CD4-positive, alpha-beta T cell (primary cell): Measurements from ENCODE around the gene MMP23B. TPM values are rescaled to one million over a fixed set of nuclear protein-coding genes. Genes with fewer than 3 reads are reported as not detected.

Experiments
- ATAC-seq: fragments of 200-7000 bp; cut with Tn5 transposase; one replicate; pipeline ENCODE4 v1.10.0; 2022; ENCODE audit warnings: mild to moderate bottlenecking; ENCODE audit not compliant: poor library complexity
- CTCF ChIA-PET: fragments of 350-600 bp; sonication (Branson Sonifier 250); formaldehyde crosslinking; loops from one replicate; lab custom pipeline; 2021; ENCODE audit warnings: antibody characterized with exemption, inconsistent platforms; lab: Charles Lee
- POLR2A ChIA-PET: fragments of 350-600 bp; sonication (Branson Sonifier 250); formaldehyde crosslinking; loops from one replicate; lab custom pipeline; 2021; ENCODE audit warnings: antibody characterized with exemption, inconsistent platforms; lab: Charles Lee
- DNase-seq, 14 experiments: peaks; one replicate each; pipeline ENCODE4 v3.0.0-alpha.2; 2013 to 2020; ENCODE audit warnings: mixed read lengths in 2 of 14
- H3K27ac ChIP-seq, 2 donors: one replicate each; pipeline versions ENCODE4 v1.5.1 to v1.7.0; 2013; ENCODE audit warnings: low read length in 2 of 2, low read depth in 1 of 2, mild to moderate bottlenecking in 1 of 2
- H3K27me3 ChIP-seq, 2 experiments: 1 replicate in 1 of 2; 2 replicates in 1 of 2; pipeline versions ENCODE4 v1.6.1 to v1.7.0; 2013; ENCODE audit warnings: low read length in 2 of 2, control low read depth in 1 of 2, mild to moderate bottlenecking in 1 of 2, moderate library complexity in 1 of 2; ENCODE audit not compliant: insufficient read depth in 2 of 2, control insufficient read depth in 1 of 2
- H3K36me3 ChIP-seq: one replicate; pipeline ENCODE4 v1.6.1; 2013; ENCODE audit warnings: low read length, control low read depth; ENCODE audit not compliant: insufficient read depth
- H3K4me1 ChIP-seq: one replicate; pipeline ENCODE4 v1.6.1; 2013; ENCODE audit warnings: low read length, control low read depth; ENCODE audit not compliant: insufficient read depth
- H3K4me3 ChIP-seq: one replicate; pipeline ENCODE4 v1.5.1; 2013; ENCODE audit warnings: mild to moderate bottlenecking, low read length, moderate library complexity
- H3K9me3 ChIP-seq, 2 experiments: 1 replicate in 1 of 2; 2 replicates in 1 of 2; pipeline versions ENCODE4 v1.6.1 to v1.7.0; 2013; ENCODE audit warnings: low read length in 2 of 2, mild to moderate bottlenecking in 2 of 2, control low read depth in 1 of 2, moderate library complexity in 1 of 2; ENCODE audit not compliant: control insufficient read depth in 1 of 2, insufficient read depth in 1 of 2
- H3K27ac Mint-ChIP-seq: one replicate; pipeline ENCODE4 v1.8.0; 2020; ENCODE audit warnings: mixed read lengths
- H3K27me3 Mint-ChIP-seq: one replicate; pipeline ENCODE4 v1.8.0; 2021; ENCODE audit warnings: mixed read lengths
- H3K36me3 Mint-ChIP-seq: one replicate; pipeline ENCODE4 v1.8.0; 2021; ENCODE audit warnings: low read depth, mixed read lengths
- H3K4me1 Mint-ChIP-seq: one replicate; pipeline ENCODE4 v1.8.0; 2021; ENCODE audit warnings: low read depth, mixed read lengths
- H3K4me3 Mint-ChIP-seq: one replicate; pipeline ENCODE4 v1.8.0; 2020; ENCODE audit warnings: mild to moderate bottlenecking, mixed read lengths
- H3K9me3 Mint-ChIP-seq: one replicate; pipeline ENCODE4 v1.8.0; 2020; ENCODE audit warnings: mixed read lengths
- CTCF ChIP-seq: fragments of 200-600 bp; IDR thresholded peaks from one replicate; pipeline ENCODE4 v1.8.0; 2022; ENCODE audit warnings: antibody characterized with exemption, mild to moderate bottlenecking
- intact Hi-C, 2 experiments: fragments of 100-400 bp; cut with DNase I in 1 of 2; cut with micrococcal nuclease in 1 of 2; formaldehyde crosslinking; loops; one replicate each; pipeline versions ENCODE4 v1.15.1 to v1.9.0; 2023 to 2025; cut with DNase I, micrococcal nuclease
- total RNA-seq, 174 experiments: library from RNA in 2 of 174; stranded (reverse) in 2 of 174; gene quantifications; one replicate each; pipeline ENCODE4 v1.2.3 and lab custom pipeline; 2021 to 2026

Gene MMP23B
- total RNA-seq, 2 experiments from 2014 or later: 3.0 to 3.7 TPM

- H3K36me3 Mint-ChIP-seq: peaks cover 21% of the 10 kb centered on the region
- no peaks in the 10 kb centered on the region for H3K27me3 Mint-ChIP-seq
- H3K4me1 Mint-ChIP-seq: peaks cover 28% of the 10 kb centered on the region
- no peaks in the 10 kb centered on the region for H3K9me3 Mint-ChIP-seq
- DNase-seq: no peak
- CTCF ChIA-PET: interaction anchor here (0.6 to 1.0 kb wide), 3 partner anchors 16 to 296 kb away, joined by 3 to 4 read pairs (median 3); no protein-coding TSS in a partner anchor
- no peak for ATAC-seq
- H3K27me3 ChIP-seq: no peaks in the 10 kb centered on the region
- H3K27ac Mint-ChIP-seq: peak overlapping the region; percentile 100
- peak overlapping the region; percentile 97 for H3K4me3 Mint-ChIP-seq
- POLR2A ChIA-PET: interaction anchor here (0.9 to 4.3 kb wide), 11 partner anchors 9 to 296 kb away, joined by 4 to 137 read pairs (median 12); partner anchors contain the start of genes CCNL2, FNDC10, MMP23B and MRPL20
- H3K9me3 ChIP-seq: no peaks in the 10 kb centered on the region
- intact Hi-C loops: loop anchor here (1.0 to 2.0 kb wide), 2 partner anchors 17 to 39 kb away; partner anchors contain the start of gene SSU72 (in 1 of the 2)
- H3K4me3 ChIP-seq: peak overlapping the region; percentile 87
- no peaks in the 10 kb centered on the region for H3K36me3 ChIP-seq
- TF ChIP-seq CTCF: no peak
- peak overlapping the region in 1 of 2 donors; percentile 99 for H3K27ac ChIP-seq
- H3K4me1 ChIP-seq: peaks cover 32% of the 10 kb centered on the region
Observed at GRCh38 chr1:1613509-1614082, 18.4 kb upstream of the MMP23B start.

- no peaks in the 10 kb centered on the region for H3K36me3 ChIP-seq
- H3K27ac ChIP-seq: peak overlapping the region; percentile 87 to 99
- H3K9me3 ChIP-seq: no peaks in the 10 kb centered on the region
- H3K4me3 Mint-ChIP-seq: peak overlapping the region; percentile 97
- TF ChIP-seq CTCF: no peak
- peak in 13 of 14 experiments; percentile 40 to 87 (median 64) for DNase-seq
- ChIA-PET POLR2A (interaction anchor here (0.6 to 4.3 kb wide), 18 partner anchors 8 to 295 kb away, joined by 3 to 137 read pairs (median 7); partner anchors contain the start of genes ATAD3A, AURKAIP1, CCNL2 and CDK11A), CTCF (interaction anchor here (1.0 to 1.3 kb wide), 2 partner anchors 16 to 295 kb away, joined by 4 read pairs; no protein-coding TSS in a partner anchor)
- H3K36me3 Mint-ChIP-seq: peaks cover 21% of the 10 kb centered on the region
- peak overlapping the region; percentile 100 for H3K27ac Mint-ChIP-seq
- intact Hi-C loops: loop anchor here (1.0 to 2.0 kb wide), 2 partner anchors 16 to 40 kb away; partner anchors contain the start of gene SSU72 (in 1 of the 2)
- H3K4me1 ChIP-seq: peaks cover 32% of the 10 kb centered on the region
- H3K9me3 Mint-ChIP-seq: no peaks in the 10 kb centered on the region
- no peaks in the 10 kb centered on the region for H3K27me3 ChIP-seq
- H3K27me3 Mint-ChIP-seq: no peaks in the 10 kb centered on the region
- peak; percentile 49 for ATAC-seq
- H3K4me3 ChIP-seq: peak overlapping the region; percentile 87
- peaks cover 28% of the 10 kb centered on the region for H3K4me1 Mint-ChIP-seq
Observed at GRCh38 chr1:1614204-1614953, 17.6 kb upstream of the MMP23B start.

- ChIA-PET CTCF (interaction anchor here (1.0 to 1.3 kb wide), 2 partner anchors 15 to 294 kb away, joined by 4 read pairs; no protein-coding TSS in a partner anchor), POLR2A (interaction anchor here (0.6 to 4.3 kb wide), 17 partner anchors 8 to 295 kb away, joined by 3 to 137 read pairs (median 10); partner anchors contain the start of genes ATAD3A, AURKAIP1, CCNL2 and CDK11A)
- H3K4me3 ChIP-seq: peak overlapping the region; percentile 87
- ATAC-seq: peak; percentile 10
- TF ChIP-seq CTCF: no peak
- H3K4me1 Mint-ChIP-seq: peaks cover 28% of the 10 kb centered on the region
- no peaks in the 10 kb centered on the region for H3K9me3 ChIP-seq
- H3K27ac Mint-ChIP-seq: peak overlapping the region; percentile 100
- H3K27me3 ChIP-seq: no peaks in the 10 kb centered on the region
- H3K36me3 ChIP-seq: no peaks in the 10 kb centered on the region
- no peaks in the 10 kb centered on the region for H3K9me3 Mint-ChIP-seq
- H3K4me1 ChIP-seq: peaks cover 32% of the 10 kb centered on the region
- H3K36me3 Mint-ChIP-seq: peaks cover 21% of the 10 kb centered on the region
- peak overlapping the region; percentile 97 for H3K4me3 Mint-ChIP-seq
- intact Hi-C loops: loop anchor here (1.0 to 5.0 kb wide), 5 partner anchors 16 to 292 kb away; partner anchors contain the start of genes SSU72 (in 2 of the 2), ATAD3A (in 1 of the 2) and CDK11B (in 1 of the 2)
- H3K27me3 Mint-ChIP-seq: no peaks in the 10 kb centered on the region
- DNase-seq: no peak
- peak overlapping the region; percentile 87 to 99 for H3K27ac ChIP-seq
Observed at GRCh38 chr1:1614954-1615255, 17.1 kb upstream of the MMP23B start.
